ENCODE data around the gene ROBO3.

Gene ROBO3

GRCh38 chr11:124922831-124923230 is 57.6 kb downstream of the ROBO3 start:
- DNase-seq: no peak

DNA sequence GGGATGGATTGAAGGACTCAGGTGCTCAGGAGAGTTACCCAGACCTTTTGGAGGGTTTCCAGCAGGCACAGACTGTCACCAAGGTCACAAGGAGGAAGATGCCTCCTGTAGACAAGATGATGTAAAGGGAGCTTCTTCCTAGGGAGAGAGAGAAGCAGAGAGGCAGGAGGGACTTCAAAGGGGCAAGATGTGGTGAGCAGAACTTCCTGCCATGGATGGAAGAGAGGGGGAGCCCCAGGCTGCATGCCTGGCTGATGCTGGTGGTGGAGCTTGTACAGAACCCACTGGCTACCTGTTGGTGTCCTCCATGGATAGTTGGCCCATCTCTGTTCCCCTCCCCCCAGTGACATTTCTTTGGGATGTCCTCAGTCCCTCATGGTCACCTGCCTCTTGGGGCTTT is 58.1 kb downstream of the ROBO3 start:
- DNase-seq: no peak

- DNase-seq: no peak
Measured at GRCh38 chr11:124928942-124929665, 63.9 kb downstream of the ROBO3 start.

DNA sequence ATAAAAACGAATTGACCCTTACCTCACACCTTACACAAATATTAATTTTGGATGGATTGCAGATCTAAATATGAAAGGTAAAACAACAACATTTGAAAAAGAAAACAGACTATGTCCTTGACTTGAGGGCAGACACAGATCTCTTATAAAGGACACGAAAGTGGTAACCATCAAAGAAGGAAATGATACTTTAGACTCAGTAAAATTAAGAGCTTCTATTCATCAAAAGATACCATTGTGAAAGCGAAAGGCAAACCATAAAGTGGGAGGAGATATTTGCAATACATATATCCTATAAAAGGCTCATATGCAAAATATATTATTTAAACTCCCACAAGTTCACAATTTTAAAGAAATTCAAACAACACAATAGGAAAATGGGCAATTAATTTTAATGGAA is 65.6 kb downstream of the ROBO3 start:
- DNase-seq: no peak
